ENCODE data around the gene BRD1. TPM values are rescaled to one million over a fixed set of nuclear protein-coding genes. Genes with fewer than 3 reads are reported as not detected.

Gene BRD1
- total and polyA plus RNA-seq, 9 of the 15 experiments (the other 6 are each of a cell fraction or from before 2014, with no cell fraction given), result 0.42 to 17.6 (median 5.5) TPM

- no peaks in the 10 kb centered on the region for H3K36me3 ChIP-seq (ENCODE audit: control insufficient read depth, insufficient read depth, low read length)
- DNase-seq (ENCODE audit: extremely low read depth in 1 of 4, low spot score in 3 of 4) (no peak), ATAC-seq (no peak), FAIRE-seq (no peak)
- no peaks in the 10 kb centered on the region for H3K9me1 ChIP-seq (ENCODE audit: control insufficient read depth, insufficient read depth, low read length)
- intact Hi-C loops (cut with micrococcal nuclease) (loop anchor here (10.0 kb wide), 1 partner anchor 684 kb away; no protein-coding TSS in a partner anchor), in situ Hi-C loops (cut with MboI) (no loop called here)
- no peak overlapping the region for H2AFZ ChIP-seq (ENCODE audit: low read depth, low read length)
- TF ChIP-seq POLR2AphosphoS2 (IDR thresholded peaks at IDR 0.05; ENCODE audit: low read length) (no peak), ZNF79 (CRISPR knock-in tag; IDR thresholded peaks at IDR 0.05; ENCODE audit: low read depth) (no peak), ZBTB17 (CRISPR knock-in tag; IDR thresholded peaks at IDR 0.05) (no peak), NFXL1 (CRISPR knock-in tag; IDR thresholded peaks at IDR 0.05) (no peak), ZEB2 (IDR thresholded peaks at IDR 0.05) (no peak), NFATC3 (IDR thresholded peaks at IDR 0.05) (no peak)
- TF ChIP-seq, protein P1, sequence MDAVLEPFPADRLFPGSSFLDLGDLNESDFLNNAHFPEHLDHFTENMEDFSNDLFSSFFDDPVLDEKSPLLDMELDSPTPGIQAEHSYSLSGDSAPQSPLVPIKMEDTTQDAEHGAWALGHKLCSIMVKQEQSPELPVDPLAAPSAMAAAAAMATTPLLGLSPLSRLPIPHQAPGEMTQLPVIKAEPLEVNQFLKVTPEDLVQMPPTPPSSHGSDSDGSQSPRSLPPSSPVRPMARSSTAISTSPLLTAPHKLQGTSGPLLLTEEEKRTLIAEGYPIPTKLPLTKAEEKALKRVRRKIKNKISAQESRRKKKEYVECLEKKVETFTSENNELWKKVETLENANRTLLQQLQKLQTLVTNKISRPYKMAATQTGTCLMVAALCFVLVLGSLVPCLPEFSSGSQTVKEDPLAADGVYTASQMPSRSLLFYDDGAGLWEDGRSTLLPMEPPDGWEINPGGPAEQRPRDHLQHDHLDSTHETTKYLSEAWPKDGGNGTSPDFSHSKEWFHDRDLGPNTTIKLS (IDR thresholded peaks at IDR 0.05; ENCODE audit: borderline replicate concordance, low read depth), result no peak
- 4% methylated on average over 20 of the region's 31 CpGs for WGBS (ENCODE audit: insufficient coverage, low coverage, missing lambda C conversion rate)
- no peaks in the 10 kb centered on the region for H3K9me3 ChIP-seq (replicated peaks; ENCODE audit: control insufficient read depth, insufficient read depth, low read depth, low read length)
- no peak overlapping the region for H3K27ac ChIP-seq (ENCODE audit: extremely low read depth, low read depth, low read length)
- H3K9ac ChIP-seq (ENCODE audit: insufficient read depth in 1 of 2, low read depth in 2 of 2, low read length in 2 of 2), result no peak overlapping the region; a peak in 1 of 4 replicates
- CTCF ChIA-PET (ENCODE audit: low intra/inter-chr PET ratio), result no interaction called here
- POLR2A ChIA-PET, result interaction anchor here (0.7 kb wide), 1 partner anchor 669 kb away, joined by 3 read pairs; no protein-coding TSS in a partner anchor
- H3K4me1 ChIP-seq (replicated peaks in 1 of 2; ENCODE audit: control insufficient read depth in 2 of 2, insufficient read depth in 2 of 2, low read length in 2 of 2), result peaks cover 0 to 19% of the 10 kb centered on the region in 2 experiments; a peak in 2 of 5 replicates
- BruUV-seq (replicated peaks), result no TSS peak
- H3K79me2 ChIP-seq (ENCODE audit: control insufficient read depth, insufficient read depth, low read length), result no peaks in the 10 kb centered on the region
- no peak overlapping the region for H3K4me3 ChIP-seq
- H3K4me2 ChIP-seq (ENCODE audit: insufficient read depth, low read length), result no peak overlapping the region
- peaks cover 26 to 44% of the 10 kb centered on the region in 2 experiments; a peak in 4 of 5 replicates for H3K27me3 ChIP-seq (ENCODE audit: control insufficient read depth in 2 of 2, insufficient read depth in 2 of 2, low read length in 2 of 2)
- peaks cover 5% of the 10 kb centered on the region; the same call in 1 of the 2 replicates for H4K20me1 ChIP-seq (replicated peaks; ENCODE audit: control insufficient read depth, insufficient read depth, low read length)
Measured at GRCh38 chr22:49728570-49729271, 99.0 kb downstream of the BRD1 start.

Measured in K562 (cell line).